Fibroblast of villous mesenchyme (primary cell): ENCODE results near the gene PADI4. TPM values are rescaled to one million over a fixed set of nuclear protein-coding genes. Genes with fewer than 3 reads are reported as not detected.
"Not testable (repeated sequence)": the region's sequence is repeated elsewhere in the genome, so short reads cannot be mapped to it uniquely, and the experiment has no call there.

Source experiments
- DNase-seq: peaks from one replicate; pipeline ENCODE4 v3.0.0-alpha.2; 2010; ENCODE audit warnings: low read depth
- H3K4me3 ChIP-seq: 2 replicates; pipeline ENCODE4 v1.5.1; 2011; ENCODE audit warnings: low read depth, mild to moderate bottlenecking, low read length
- total RNA-seq: library from RNA; depleted of rRNA; stranded (reverse); fragments of >200 nt; gene quantifications from 2 replicates; pipeline ENCODE4 v1.2.3, GENCODE V29; 2012
- TF ChIP-seq, protein P1 (sequence below): IDR thresholded peaks from 2 replicates; pipeline ENCODE4 v1.5.1; 2012; ENCODE audit warnings: low read depth, mild to moderate bottlenecking, low read length; ENCODE audit not compliant: insufficient read depth

PADI4 gene
- total RNA-seq, 1 donor, result not detected

DNA sequence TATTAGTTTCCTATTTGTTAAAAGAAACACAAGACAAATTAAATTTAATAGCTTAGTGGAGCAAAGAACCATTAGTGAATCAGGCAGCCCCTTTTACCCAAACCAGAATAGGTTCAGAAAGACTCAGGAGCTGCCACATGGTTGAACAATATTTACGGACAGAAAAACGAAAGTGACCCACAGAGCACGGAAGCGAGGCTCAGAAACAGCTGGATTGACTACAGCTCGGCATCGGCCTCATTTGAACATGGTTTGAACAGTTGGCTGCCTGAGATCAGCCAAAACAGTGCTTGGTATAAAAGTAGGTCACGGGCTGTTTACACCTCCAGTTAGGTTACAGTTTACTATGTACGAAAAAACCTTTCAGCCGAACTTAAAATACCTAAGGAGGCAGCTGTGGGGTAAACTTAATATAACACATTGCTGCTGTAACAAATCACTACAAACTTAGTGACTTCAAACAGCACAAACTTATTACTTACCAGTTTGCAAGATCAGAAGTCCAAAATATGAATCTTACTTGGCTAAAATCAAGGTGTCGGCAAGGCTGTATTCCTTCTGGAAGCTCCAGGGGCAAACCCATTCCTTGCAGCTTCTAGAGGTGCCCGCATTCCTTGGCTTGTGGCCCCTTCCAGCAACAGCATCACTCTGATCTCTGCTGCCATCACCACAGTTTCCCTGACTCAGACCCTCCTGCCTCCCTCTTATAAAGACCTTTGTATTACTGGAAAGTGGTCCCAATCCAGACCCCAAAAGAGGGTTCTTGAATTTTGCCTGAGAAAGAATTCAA is 11.8 kb downstream of the PADI4 start:
- DNase-seq, result no peak
- H3K4me3 ChIP-seq, result no peak overlapping the region
- TF ChIP-seq, protein P1, sequence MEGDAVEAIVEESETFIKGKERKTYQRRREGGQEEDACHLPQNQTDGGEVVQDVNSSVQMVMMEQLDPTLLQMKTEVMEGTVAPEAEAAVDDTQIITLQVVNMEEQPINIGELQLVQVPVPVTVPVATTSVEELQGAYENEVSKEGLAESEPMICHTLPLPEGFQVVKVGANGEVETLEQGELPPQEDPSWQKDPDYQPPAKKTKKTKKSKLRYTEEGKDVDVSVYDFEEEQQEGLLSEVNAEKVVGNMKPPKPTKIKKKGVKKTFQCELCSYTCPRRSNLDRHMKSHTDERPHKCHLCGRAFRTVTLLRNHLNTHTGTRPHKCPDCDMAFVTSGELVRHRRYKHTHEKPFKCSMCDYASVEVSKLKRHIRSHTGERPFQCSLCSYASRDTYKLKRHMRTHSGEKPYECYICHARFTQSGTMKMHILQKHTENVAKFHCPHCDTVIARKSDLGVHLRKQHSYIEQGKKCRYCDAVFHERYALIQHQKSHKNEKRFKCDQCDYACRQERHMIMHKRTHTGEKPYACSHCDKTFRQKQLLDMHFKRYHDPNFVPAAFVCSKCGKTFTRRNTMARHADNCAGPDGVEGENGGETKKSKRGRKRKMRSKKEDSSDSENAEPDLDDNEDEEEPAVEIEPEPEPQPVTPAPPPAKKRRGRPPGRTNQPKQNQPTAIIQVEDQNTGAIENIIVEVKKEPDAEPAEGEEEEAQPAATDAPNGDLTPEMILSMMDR, result no peak

- H3K4me3 ChIP-seq, DNase-seq: not testable (repeated sequence)
Measured at GRCh38 chr1:17321857-17322390, 13.9 kb downstream of the PADI4 start.

DNA sequence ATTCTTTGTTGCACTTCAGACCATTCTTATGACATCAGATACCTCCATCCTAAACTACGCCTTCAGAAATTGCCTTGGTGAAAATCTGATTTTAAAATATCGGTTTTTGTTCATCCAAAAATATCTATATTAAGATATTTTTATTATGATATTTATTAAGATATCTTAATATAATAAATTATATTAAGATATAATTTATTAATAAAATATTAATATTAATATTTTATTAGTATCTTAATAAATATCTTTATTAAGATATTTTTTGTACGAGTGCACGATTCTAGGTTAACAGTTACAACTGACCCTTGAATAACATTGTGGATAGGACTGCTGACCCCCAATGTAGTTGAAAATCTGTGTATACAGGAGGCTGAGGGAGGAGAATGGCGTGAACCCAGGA is 20.9 kb downstream of the PADI4 start:
- DNase-seq, result no peak
- TF ChIP-seq, protein P1, result no peak
- no peak overlapping the region for H3K4me3 ChIP-seq

- TF ChIP-seq, protein P1, result no peak
- DNase-seq, result no peak
Measured at GRCh38 chr1:17329610-17330009, 21.6 kb downstream of the PADI4 start.

DNA sequence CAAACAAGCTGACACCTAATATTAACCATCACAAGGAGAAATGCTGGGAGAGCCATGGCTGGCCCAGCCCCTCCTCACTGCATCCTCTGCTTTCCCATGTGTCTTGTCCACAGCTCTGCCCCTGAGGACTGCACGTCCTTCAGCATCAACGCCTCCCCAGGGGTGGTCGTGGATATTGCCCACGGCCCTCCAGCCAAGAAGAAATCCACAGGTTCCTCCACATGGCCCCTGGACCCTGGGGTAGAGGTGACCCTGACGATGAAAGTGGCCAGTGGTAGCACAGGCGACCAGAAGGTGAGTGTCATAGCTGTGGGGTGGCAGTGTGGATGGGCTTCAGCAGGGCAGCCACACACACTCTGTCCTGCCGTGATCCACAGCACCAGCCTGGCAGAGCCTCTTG is 22.9 kb downstream of the PADI4 start:
- H3K4me3 ChIP-seq, result no peak overlapping the region
- TF ChIP-seq, protein P1, result no peak
- DNase-seq, result no peak

More at GRCh38 chr1:17329610-17330009, 21.6 kb downstream of the PADI4 start:
- H3K4me3 ChIP-seq, result no peak overlapping the region

GRCh38 chr1:17333081-17333480 is 25.1 kb downstream of the PADI4 start:
- no peak for DNase-seq
- TF ChIP-seq, protein P1, result no peak
- H3K4me3 ChIP-seq, result no peak overlapping the region

- H3K4me3 ChIP-seq, result no peak overlapping the region
- DNase-seq, result peak; percentile 66
Measured at GRCh38 chr1:17335821-17336710, 28.1 kb downstream of the PADI4 start.

More at GRCh38 chr1:17335821-17336710, 28.1 kb downstream of the PADI4 start:
- TF ChIP-seq, protein P1, result peak; percentile 89
